Endothelial cell (in vitro differentiated cells): ENCODE results near the gene RAD9A. TPM values are rescaled to one million over a fixed set of nuclear protein-coding genes. Genes with fewer than 3 reads are reported as not detected.
A peak's percentile ranks its signal among the peaks of the same experiment; 100 is the strongest.

Experiments
- DNase-seq: peaks from one replicate; pipeline ENCODE4 v3.0.0; 2021; ENCODE audit warnings: low spot score
- H3K27ac Mint-ChIP-seq: one replicate; pipeline ENCODE4 v1.8.0; 2021; ENCODE audit warnings: mixed read lengths, inconsistent platforms; ENCODE audit not compliant: unreplicated experiment
- H3K27me3 Mint-ChIP-seq: one replicate; pipeline ENCODE4 v1.8.0; 2021; ENCODE audit warnings: mild to moderate bottlenecking, moderate library complexity, mixed read lengths, inconsistent platforms; ENCODE audit not compliant: unreplicated experiment
- H3K36me3 Mint-ChIP-seq: one replicate; pipeline ENCODE4 v1.8.0; 2021; ENCODE audit warnings: mild to moderate bottlenecking, low read depth, mixed read lengths, inconsistent platforms; ENCODE audit not compliant: unreplicated experiment
- H3K4me1 Mint-ChIP-seq: one replicate; pipeline ENCODE4 v1.8.0; 2021; ENCODE audit warnings: mild to moderate bottlenecking, mixed read lengths, inconsistent platforms; ENCODE audit not compliant: unreplicated experiment
- H3K4me3 Mint-ChIP-seq: one replicate; pipeline ENCODE4 v1.8.0; 2021; ENCODE audit warnings: mild to moderate bottlenecking, mixed read lengths, inconsistent platforms; ENCODE audit not compliant: unreplicated experiment
- H3K9me3 Mint-ChIP-seq: one replicate; pipeline ENCODE4 v1.8.0; 2021; ENCODE audit warnings: mixed read lengths, inconsistent platforms; ENCODE audit not compliant: unreplicated experiment
- CTCF ChIP-seq: fragments of 200-600 bp; sonication (generic); IDR thresholded peaks from one replicate; pipeline ENCODE4 v1.5.0; 2021; ENCODE audit warnings: antibody characterized with exemption; ENCODE audit not compliant: unreplicated experiment
- total RNA-seq: library from RNA; stranded (reverse); fragmentation: NEBNext Ultra II Directional; extraction: Animal tissue kit (Norgen Biotek cat#: 25700); gene quantifications from one replicate; pipeline ENCODE4 v1.2.1, GENCODE V29; 2021; ENCODE audit not compliant: unreplicated experiment

The RAD9A gene
- total RNA-seq, 1 donor from 2014 or later = 18.4 TPM

- no peak overlapping the region for H3K27ac Mint-ChIP-seq
- no peaks in the 10 kb centered on the region for H3K9me3 Mint-ChIP-seq
- peaks cover 45% of the 10 kb centered on the region for H3K4me1 Mint-ChIP-seq
- H3K27me3 Mint-ChIP-seq = peaks cover 19% of the 10 kb centered on the region
- DNase-seq = no peak
- no peak overlapping the region for H3K4me3 Mint-ChIP-seq
- no peak for TF ChIP-seq CTCF
- H3K36me3 Mint-ChIP-seq = peaks cover 14% of the 10 kb centered on the region
Measured at GRCh38 chr11:67372321-67372992, 19.3 kb upstream of the RAD9A start.

- peak within 1 kb of the TSS; percentile 97 for H3K4me3 Mint-ChIP-seq
- peaks cover 19% of the 10 kb centered on the region for H3K27me3 Mint-ChIP-seq
- no peaks in the 10 kb centered on the region for H3K9me3 Mint-ChIP-seq
- TF ChIP-seq CTCF = no peak
- H3K4me1 Mint-ChIP-seq = peaks cover 43% of the 10 kb centered on the region
- DNase-seq = peak; percentile 72
- H3K36me3 Mint-ChIP-seq = peaks cover 14% of the 10 kb centered on the region
- H3K27ac Mint-ChIP-seq = peak within 1 kb of the TSS; percentile 95
Measured at GRCh38 chr11:67372993-67373647, 18.7 kb upstream of the RAD9A start, which contains the start of gene CLCF1. Gene CLCF1 (minus strand): TSS chr11:67373598. CDS start chr11:67373539, 59 bp downstream.

- peak; percentile 85 for DNase-seq
- peaks cover 9% of the 10 kb centered on the region for H3K36me3 Mint-ChIP-seq
- peak; percentile 47 for TF ChIP-seq CTCF
- H3K27me3 Mint-ChIP-seq = peaks cover 22% of the 10 kb centered on the region
- peaks cover 40% of the 10 kb centered on the region for H3K4me1 Mint-ChIP-seq
- H3K4me3 Mint-ChIP-seq = peak overlapping the region; percentile 97
- H3K27ac Mint-ChIP-seq = peak overlapping the region; percentile 95
- no peaks in the 10 kb centered on the region for H3K9me3 Mint-ChIP-seq
Measured at GRCh38 chr11:67373648-67374570, 17.9 kb upstream of the RAD9A start.

- TF ChIP-seq CTCF = no peak
- H3K4me3 Mint-ChIP-seq = peak overlapping the region; percentile 97
- peak overlapping the region; percentile 95 for H3K27ac Mint-ChIP-seq
- no peaks in the 10 kb centered on the region for H3K9me3 Mint-ChIP-seq
- H3K36me3 Mint-ChIP-seq = peaks cover 3% of the 10 kb centered on the region
- H3K4me1 Mint-ChIP-seq = peaks cover 39% of the 10 kb centered on the region
- H3K27me3 Mint-ChIP-seq = peaks cover 22% of the 10 kb centered on the region
- no peak for DNase-seq
Measured at GRCh38 chr11:67374571-67375281, 17.1 kb upstream of the RAD9A start.
